ENCODE results near the gene KIF17. TPM values are rescaled to one million over a fixed set of nuclear protein-coding genes. Genes with fewer than 3 reads are reported as not detected.
"Not testable (repeated sequence)": the region's sequence is repeated elsewhere in the genome, so short reads cannot be mapped to it uniquely, and the experiment has no call there.

The KIF17 gene
- total RNA-seq, 1 donor from 2014 or later = 9.3 TPM

DNA sequence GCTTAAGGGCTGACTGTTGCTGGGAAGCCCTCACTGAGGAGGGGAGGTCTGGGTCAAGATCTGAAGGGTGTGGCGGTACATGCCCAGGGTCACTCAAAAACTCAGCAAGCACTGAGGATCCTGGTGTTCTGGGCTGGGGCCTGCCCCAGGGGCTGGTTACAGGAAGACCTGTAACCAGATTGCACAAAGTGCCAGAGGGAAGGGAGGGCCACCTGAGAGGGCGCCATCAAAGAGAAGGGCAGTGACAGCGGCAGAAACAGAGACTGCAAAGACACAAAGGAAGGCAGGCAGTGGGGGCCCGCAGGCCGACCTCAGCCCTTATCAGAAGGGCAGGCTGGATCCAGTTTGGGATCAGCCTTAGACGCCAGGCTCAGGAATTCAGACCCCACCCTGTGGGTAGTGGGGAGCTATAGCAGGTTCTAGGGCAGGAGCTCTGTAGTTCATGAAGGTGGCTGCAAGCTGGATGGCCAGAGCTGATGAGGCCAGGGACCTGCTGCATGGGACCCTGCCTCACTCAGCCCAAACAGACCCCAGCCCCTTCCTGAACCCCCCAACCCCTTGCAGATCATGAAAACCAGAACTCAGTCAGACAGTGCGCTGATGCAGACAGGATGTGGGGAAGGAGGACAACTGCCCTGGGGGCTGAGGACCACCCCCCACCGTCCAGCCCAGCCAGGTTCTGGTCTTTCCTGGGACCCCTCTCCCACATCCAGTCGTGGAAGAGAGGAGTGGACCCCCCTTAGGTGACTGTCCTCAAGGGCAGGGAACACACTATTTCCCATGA lies 10.8 kb upstream of the KIF17 start:
- DNase-seq (ENCODE audit: extremely low read depth, low read depth, low spot score) = no peak

DNA sequence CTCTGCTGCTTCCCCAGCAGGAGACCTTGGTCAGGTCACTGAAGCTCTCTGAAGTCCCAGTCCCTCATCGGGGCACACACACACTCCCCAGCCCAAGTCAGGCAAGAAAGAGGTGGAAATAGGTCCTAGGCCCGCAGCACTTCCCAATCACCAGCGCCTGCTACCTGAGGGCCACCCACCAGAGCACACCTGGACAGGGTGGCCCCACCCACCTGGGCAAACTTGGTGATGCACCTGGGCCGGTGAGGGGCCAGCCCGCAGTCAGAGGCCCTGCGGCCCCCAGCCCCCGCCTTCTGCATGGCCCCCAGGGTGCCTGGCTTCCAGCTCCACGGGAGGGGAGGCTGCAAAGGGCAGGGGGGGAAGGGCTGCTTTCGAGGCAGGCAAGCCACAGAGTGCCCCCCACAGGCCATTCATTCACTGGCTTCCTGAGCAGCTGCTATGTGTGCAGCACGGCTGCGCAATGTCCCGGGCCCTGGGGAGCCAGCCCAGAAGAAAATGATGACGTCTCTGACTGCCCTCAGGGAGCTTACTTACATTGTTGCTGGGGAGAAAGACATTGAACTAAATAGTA lies 10.0 kb upstream of the KIF17 start:
- no peak for DNase-seq (ENCODE audit: extremely low read depth, low read depth, low spot score)

DNA sequence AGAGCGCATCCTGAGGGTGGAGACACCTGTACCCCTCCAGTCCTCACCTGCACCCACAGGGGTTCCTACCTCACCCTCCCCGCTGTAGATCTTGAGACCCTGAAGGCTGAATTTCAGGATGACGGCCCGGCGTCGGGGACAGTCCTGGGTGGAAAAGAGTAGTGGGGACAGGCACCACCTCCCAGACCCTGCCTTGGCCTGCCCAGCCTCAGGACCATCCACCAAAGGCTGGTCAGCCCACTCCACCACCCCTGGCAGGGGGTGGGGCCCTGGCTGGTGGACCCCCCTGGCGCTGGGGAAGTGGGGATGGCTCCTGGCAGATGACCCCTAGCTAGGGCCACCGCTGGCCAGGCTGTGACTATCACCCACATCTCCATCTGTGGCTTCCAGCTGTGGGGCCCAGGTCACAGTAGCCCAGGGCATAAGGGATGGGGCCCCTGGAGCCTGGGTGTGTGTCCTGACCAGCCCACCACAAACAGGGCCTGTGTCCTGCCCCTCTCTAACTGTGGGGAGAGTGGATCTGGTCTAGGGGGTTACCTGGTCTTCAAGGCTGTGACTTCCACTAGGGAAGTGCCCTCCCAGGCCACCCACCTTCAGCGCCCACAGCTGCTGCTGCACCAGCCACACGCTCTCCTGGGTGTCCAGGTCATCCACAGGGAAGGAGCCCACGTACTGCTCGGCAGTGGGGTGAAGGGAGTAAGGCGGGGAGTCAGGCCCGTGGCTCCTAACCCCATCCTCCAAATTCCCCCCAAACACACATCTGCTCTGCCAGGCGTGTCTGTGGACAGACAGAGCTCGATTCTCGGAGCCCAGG lies 9.3 kb upstream of the KIF17 start:
- DNase-seq (ENCODE audit: extremely low read depth, low read depth, low spot score) = no peak

DNA sequence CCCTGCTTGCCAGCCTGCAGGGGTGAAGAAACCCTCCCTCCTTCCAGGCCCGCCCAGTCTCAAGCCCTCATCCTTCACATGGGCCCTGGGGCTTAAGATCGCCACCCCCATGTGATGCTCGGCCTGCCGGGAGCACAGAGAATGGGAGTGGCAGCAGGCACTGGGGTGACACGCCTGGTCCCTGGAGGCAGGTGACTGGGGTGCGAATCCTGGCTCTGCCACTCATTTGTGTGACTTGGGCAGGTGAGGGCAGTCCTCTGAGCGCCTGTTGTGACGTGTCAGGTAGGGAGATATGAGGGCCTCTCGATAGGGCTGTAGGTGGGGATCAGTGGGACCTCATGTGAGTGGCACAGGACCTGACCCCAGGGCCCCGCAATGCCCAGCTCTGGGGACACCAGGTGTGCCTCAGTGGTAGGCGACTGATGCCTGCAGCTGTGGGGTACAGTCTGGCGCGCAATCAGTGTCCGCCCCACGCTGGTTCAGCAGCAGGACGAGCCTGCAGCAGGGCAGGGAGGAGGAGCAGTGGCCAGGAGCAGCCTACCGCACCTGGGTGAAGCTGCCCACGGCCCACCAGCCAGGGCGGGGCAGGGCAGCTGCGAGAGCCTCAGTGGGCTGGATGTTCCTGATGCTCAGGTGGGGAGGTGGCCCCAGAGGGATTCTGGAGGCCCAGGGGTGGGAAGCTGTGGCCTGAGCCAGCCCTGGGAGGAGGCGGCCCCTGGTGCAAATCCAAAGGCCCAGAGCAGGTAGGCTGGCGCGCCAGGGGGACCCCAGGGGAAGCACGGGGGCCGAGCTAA lies 8.5 kb upstream of the KIF17 start:
- no peak for DNase-seq (ENCODE audit: extremely low read depth, low read depth, low spot score)

DNA sequence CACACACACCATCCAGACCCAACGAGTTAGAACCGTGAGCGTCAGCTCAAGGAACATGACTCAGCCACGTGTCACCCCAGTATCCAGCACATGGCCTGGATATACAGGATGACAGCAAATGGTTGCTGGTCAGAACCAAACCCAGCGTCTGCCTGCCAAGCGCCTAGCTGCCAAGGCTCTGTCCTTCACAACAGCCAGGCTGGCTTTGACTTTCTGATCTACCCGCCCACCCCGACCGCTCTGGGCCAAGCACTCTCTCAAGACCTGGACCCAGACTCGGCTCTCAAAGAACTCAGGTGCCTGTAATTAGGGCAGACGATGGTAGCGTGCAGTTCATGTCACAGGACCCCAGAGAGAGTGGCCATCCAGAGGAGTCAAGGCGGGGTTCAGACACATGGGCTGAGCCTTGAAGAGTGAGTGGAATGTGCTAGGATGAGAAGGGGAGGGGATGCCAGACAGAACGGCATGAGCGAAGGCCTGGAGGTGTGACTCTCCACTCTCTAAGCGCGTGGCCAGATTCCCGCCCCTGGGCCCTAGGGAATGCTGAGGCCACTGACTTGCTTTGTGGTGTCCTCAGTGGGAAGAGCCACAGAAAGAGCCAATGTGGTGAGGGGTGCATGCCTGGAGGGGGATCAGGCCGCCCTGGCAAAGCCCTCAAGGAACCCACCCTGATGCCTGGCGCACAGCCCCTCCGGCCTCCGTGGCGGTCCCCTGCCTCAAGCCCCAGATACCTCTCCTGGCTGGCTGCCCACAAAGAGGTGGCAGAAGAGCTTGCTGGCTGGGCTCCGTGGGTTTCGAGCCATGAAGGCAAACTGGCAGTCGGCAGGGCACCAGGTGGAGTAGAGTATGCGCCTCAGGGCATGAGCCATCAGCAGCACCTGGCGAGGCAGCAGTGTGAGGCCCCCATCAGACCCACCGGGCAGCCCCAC lies 7.6 kb upstream of the KIF17 start:
- no peak for DNase-seq (ENCODE audit: extremely low read depth, low read depth, low spot score)

DNA sequence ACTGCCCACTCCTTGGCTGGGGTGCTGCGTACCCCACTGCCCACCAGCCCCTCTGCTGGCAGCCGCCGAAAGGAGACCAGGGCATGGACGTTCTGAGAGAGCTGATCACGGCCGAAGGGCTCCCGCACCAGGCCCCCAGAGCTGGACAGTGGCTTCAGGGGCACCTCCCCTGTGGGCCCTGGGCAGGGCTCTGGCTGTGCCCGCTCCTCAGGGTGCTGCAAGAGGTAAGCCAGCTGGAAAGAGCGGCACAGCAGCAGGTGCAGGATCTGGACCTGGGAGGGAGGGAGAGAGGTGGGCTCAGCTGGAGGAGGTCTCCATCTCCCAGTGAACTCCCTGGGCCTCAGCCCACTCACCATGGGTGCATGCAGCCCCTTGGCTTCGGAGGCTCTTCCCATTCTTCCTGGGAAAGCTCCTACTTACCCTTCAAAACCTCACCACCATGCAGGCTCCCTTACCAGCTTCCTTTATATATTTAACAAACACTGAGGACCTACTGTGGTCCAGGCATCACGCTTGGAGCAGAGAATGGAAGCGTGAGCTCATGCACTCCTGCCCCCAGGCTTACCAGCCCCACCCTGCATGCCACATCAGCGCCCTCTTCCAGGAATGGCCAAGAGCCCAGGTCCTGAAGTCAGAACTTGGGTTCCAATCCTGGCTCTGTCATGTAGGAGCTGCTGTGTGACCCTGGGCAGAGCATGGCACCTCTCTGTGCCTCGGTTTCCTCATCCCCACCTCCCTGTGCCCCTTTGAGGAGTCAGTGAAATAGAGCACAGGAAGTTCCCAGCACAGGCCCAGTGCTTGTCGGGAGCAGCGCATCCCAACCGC lies 6.8 kb upstream of the KIF17 start:
- no peak for DNase-seq (ENCODE audit: extremely low read depth, low read depth, low spot score)

DNA sequence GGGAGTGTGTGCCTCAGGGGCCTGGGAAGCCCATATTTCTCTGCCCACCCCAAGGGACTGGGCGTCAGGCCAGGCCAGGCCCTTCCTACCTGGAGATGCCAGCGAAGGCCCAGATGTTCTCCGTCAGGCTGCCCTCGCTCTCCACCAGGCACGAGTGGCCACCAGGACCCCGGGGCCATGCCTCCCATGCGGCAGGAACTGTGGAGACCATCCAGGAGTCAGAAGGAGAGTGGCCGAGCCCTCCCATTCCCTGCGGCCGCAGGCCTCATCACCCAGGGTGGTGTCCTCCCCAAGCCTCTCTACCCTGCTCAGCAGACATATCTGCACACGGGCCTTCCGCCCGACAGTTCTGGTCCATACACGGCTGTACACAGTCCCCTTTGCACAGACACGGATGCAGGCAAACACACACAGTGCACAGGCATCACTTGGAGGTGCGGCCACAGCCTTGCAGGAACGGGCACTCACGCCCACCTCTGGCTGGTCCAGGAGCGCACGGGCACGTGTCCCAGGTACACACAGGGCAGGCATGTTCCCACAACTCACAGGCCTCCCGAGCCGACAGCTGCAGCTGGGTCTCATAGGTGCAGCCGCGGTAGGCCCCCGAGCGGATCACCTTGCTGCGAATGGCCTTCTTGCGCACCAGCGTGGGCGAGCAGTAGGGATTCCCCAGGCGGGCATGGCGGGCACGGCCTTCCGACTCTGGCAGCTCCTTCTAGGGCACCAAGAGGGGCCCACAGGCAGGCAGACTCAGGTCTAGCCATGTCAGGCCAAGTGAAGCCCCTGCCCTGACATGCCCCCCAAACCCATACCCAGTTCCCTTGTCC lies 5.9 kb upstream of the KIF17 start:
- no peak for DNase-seq (ENCODE audit: extremely low read depth, low read depth, low spot score)

DNA sequence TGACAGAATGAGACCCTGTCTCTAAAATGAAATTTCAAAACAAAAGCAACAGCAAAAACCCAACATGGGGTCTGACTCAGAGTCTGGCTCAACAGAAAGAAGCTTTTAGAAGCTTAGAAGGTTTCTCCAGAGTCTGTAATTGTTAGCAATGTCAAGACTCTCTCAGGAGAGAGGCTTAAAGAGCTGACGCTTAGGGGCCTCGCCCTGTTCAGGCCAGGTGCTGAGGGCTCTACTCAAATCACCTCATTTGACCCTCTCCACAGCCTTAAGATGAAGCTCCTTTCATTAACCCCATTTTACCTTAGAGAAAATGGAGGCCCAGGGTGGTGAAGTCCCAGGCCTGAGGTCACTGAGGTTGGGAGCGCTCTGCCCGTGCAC lies 5.3 kb upstream of the KIF17 start:
- no peak for DNase-seq (ENCODE audit: extremely low read depth, low read depth, low spot score)

DNA sequence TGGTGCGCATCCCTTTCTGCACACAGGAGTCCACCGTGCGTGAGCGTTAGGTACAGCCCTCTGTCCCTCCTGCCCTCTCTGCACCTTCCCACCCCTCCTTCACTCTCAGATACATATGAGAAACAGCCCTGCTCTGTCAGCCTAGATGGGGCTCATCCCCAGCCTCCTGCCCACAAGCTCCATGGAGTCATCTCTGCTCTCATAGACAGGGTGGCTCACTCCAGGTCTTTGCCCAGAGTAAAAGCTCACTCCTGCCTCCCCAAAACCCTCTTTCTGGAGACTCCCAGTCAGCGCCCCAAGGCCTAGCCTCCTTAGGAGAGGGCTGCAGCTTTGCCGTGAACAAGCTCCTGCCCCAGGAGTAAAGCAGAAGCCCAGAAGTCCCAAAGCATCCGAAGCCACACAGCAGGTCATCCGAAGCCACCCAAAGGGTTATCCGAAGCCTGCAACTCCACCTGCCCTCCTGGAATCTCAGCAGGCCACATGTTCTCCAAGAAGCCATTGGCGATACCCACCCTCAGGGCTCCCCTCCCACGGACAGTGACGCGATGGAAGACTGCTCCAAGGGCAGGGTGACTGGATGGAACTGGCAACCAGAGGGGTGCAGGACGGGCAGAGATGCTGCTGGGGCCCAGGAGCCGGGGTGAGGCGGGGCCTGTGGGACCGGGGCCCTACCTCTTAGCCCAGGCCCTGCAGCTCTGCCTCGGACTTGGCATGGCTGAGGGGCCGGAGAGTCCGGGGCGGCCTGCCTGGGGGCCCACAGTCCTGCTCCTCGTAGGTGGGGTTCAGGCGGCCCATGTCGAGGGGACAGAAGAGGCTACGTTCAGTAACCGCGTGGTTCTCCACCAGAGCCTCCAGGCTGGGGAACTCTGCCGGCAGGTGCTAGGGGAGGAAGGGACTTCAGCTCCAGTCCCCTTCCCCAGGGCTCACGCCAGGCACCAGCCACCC lies 3.6 kb upstream of the KIF17 start:
- no peak for DNase-seq (ENCODE audit: extremely low read depth, low read depth, low spot score)

DNA sequence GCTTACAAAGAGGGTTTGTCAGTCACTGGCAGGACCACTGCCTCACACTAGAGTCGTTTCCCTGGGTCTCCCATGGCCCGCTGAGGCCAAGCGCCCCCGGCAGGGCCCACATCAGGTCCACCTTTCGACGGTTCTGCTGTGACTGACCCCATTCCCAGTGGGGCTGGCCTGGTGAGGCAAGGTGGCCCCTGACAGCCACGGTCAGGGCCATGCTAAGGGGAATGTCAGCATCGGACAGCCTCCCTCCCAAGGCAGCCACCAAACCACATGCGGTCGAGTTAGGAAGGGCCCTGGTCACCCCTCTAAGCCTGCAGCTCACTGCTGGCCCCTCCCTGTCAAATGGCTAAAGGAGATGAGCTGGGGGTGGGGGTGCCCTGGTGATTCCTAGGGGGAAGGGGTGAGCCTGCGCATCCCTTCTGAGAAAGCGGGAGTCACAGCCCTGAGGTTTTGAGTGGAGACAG lies 2.9 kb upstream of the KIF17 start:
- DNase-seq (ENCODE audit: extremely low read depth, low read depth, low spot score) = no peak

DNA sequence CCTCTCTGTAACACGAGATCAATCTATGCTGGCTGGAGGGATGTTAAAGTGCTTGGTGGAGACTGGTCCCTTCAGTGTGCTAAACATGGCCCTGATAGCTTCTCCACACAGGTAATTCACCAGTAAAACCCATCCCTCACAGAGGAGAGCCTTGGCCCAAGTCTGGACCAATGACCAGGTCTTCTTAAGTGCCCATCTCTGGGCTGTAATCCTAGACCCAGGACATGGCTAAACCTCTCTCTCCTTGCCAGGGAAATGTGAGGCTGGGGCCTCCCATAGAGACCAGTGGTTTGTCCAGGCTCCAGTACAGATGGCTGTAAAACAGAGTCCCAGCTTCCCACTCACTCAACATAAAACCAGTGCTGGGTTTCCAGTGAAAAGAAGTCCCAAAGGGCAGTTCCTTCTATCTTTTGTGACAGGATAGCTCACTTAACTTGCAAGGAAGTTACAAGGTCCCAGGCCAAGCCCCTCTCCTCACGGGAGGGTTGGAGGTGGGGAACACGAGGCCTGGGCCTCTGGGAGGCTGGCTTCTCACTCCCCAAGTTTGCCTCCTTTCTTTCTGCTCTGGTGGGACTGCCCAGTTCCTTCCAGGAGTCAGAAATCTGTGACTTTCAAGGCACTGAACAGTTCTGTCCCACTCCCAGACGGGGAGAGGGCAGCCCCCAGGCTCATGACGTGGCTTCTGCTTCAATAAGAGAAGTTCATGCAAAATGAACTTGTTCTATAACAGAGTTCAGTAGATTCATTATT lies 2.2 kb upstream of the KIF17 start:
- no peak for DNase-seq (ENCODE audit: extremely low read depth, low read depth, low spot score)

DNA sequence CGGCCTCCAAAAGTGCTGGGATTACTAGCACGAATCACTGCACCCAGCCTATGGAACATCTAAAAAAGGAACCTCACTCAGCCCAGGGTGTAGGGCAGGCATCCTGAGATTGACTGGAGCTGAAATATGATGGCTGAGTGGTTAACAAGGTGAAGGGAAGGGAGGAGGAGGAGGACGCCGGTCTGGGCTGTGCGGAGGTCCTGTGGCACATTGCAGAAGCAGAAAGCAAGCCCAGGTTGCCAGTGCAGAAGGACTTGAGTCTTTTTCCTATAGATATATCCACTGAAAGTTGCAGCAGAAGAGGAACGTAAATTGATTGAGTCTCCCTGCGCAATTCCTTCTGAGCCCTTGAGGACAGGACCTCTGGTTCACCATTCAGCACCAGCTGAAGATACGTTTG lies 1.5 kb upstream of the KIF17 start:
- DNase-seq (ENCODE audit: extremely low read depth, low read depth, low spot score) = no peak

DNA sequence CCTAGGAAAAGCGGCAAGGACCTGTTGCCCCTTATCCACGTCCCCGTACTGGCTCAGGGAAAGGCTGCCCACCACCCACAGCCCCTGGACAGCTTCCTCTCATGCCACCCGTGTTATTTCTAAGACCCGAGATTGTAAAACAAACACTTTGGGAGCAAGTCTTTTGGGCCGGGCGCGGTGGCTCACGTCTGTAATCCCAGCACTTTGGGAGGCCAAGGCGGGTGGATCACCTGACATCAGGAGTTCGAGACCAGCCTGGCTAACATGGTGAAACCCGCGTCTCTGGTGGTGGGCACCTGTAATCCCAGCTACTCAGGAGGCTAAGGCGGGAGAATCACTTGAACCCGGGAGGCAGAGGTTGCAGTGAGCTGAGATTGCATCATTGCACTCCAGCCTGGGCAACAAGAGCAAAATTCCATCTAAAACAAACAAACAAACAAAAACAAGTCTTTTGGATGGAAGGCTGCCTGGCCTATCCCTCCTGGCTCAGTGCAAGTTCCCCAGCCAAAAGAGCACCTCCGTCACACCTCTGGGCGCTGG lies 606 bp upstream of the KIF17 start:
- DNase-seq (ENCODE audit: extremely low read depth, low read depth, low spot score) = not testable (repeated sequence)

DNA sequence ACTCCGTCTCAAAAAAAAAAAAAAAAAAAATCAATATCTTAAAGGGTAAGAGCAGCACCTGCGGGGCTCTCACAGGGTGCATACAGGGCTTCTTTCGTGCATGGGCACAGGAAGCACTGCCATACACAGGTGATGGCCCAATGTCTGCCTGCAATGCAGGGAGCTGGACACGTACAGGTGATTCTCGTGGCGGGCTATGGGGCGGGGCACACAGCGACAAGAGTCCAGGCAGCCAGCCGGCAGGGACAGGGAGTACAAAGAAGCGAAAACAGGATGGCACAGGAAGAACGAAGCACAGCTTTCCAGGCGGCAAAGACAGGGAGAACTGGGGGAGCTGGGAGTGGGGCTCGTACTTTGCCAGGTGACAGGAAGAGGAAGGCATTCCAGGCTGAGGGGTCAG lies 1.6 kb downstream of the KIF17 start:
- no peak for DNase-seq (ENCODE audit: extremely low read depth, low read depth, low spot score)

DNA sequence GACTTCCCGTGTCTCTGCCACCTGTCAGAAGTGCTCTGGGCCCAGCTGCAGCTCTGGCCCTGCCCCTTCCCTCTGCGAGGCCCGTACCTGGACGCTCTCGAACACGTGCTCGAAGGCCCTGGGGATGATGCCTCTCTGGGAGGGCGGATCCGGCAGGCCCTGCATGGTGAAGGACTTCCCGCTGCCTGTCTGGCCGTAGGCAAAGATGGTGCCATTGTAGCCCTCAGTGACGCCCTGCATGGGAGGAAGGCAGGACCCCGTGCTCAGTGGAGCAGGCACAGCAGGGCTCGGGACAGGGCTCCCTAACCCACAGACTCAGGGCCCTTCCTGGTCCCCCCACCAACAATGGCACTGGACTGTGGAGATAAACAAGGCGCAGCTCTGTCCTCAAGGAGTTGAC lies 2.4 kb downstream of the KIF17 start:
- DNase-seq (ENCODE audit: extremely low read depth, low read depth, low spot score) = no peak

DNA sequence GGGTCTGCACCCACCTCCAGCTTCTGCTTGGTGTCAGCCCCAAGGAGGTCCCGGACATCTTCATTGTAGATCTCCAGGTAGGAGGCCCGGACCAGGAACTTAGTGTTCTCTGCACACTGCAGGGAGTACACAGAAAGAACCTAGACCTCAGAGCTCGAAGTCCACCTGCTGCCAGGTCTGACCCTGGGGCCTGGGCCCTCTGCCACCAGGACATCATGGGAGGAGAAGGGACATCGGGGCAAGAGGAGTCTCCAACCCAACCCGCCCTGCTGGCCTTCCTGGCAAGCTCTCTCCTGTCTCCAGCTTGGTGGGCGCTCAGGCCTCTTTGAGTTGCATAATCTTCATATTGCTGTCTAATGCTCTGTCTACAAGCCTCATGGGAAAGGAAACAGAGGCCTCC lies 4.4 kb downstream of the KIF17 start:
- DNase-seq (ENCODE audit: extremely low read depth, low read depth, low spot score) = no peak
